Heart right ventricle (tissue), 16 donors: ENCODE results near the gene NPHP4. TPM values are rescaled to one million over a fixed set of nuclear protein-coding genes. Genes with fewer than 3 reads are reported as not detected.

ENCODE experiments used
- ATAC-seq, 8 donors: fragments of 200-7000 bp; cut with Tn5 transposase; one replicate each; pipeline ENCODE4 v1.9.1; 2020; ENCODE audit warnings: mild to moderate bottlenecking in 8 of 8, moderate library complexity in 8 of 8, moderate number of reproducible peaks in 1 of 8
- DNase-seq, 2 donors: peaks; one replicate each; pipeline ENCODE4 v3.0.0-alpha.2; 2020
- H3K27ac ChIP-seq, 10 donors: fragments of 200-600 bp; sonication (generic) in 2 of 10; one replicate each; pipeline versions ENCODE4 v1.5.0 to v1.8.0; 2020 to 2022; ENCODE audit warnings: mild to moderate bottlenecking in 3 of 10
- H3K27me3 ChIP-seq, 7 donors: fragments of 200-600 bp; one replicate each; pipeline ENCODE4 v1.8.0; 2021 to 2022; ENCODE audit warnings: mild to moderate bottlenecking in 2 of 7
- H3K36me3 ChIP-seq, 9 donors: fragments of 200-600 bp; sonication (generic) in 1 of 9; one replicate each; pipeline versions ENCODE4 v1.5.0 to v1.8.0; 2020 to 2022; ENCODE audit warnings: mild to moderate bottlenecking in 2 of 9
- H3K4me1 ChIP-seq, 9 donors: fragments of 200-600 bp; sonication (generic) in 1 of 9; one replicate each; pipeline versions ENCODE4 v1.5.0 to v1.8.0; 2020 to 2022; ENCODE audit warnings: mild to moderate bottlenecking in 4 of 9
- H3K4me3 ChIP-seq, 10 donors: fragments of 200-600 bp; sonication (generic) in 2 of 10; one replicate each; pipeline versions ENCODE4 v1.5.0 to v1.8.0; 2020 to 2022; ENCODE audit warnings: mild to moderate bottlenecking in 7 of 10, moderate library complexity in 2 of 10
- H3K9me3 ChIP-seq, 11 donors: fragments of 200-600 bp in 10 of 11; sonication (generic) in 2 of 11; one replicate each; pipeline versions ENCODE4 v1.5.0 to v1.8.0; 2013 to 2022; ENCODE audit warnings: mild to moderate bottlenecking in 2 of 11, control low read depth in 1 of 11, moderate library complexity in 1 of 11
- WGBS, 2 donors: extraction: QIAGEN DNeasy Blood & Tissue Kit; methylation state at CpG; one replicate each; pipeline ENCODE4 v1.1.7; 2013; ENCODE audit warnings: inconsistent platforms in 1 of 2; 5-methylcytosine and 5-hydroxymethylcytosine counted together
- intact Hi-C, 10 donors: fragments of 100-400 bp; cut with DNase I; formaldehyde crosslinking; loops; one replicate each; pipeline versions ENCODE4 v1.11.1 to v1.14.2; 2022
- polyA plus RNA-seq, 2 donors: library from polyadenylated mRNA; stranded (reverse); fragments of 200-250 nt; gene quantifications; one replicate each; pipeline ENCODE4 v1.2.3, GENCODE V29; 2013
- total RNA-seq, 10 donors: library from RNA; stranded (reverse); fragmentation: NEBNext Ultra II Directional in 3 of 10; extraction: Animal tissue kit (Norgen Biotek cat#: 25700) in 3 of 10; gene quantifications; one replicate each; pipeline versions ENCODE4 v1.2.1 to v1.2.4, GENCODE V29; 2021 to 2023
- TF ChIP-seq, protein P1 (sequence below), 9 donors: fragments of 200-600 bp; sonication (generic) in 2 of 9; IDR thresholded peaks; one replicate each; pipeline versions ENCODE4 v1.5.0 to v1.8.0; 2021 to 2022; ENCODE audit warnings: antibody characterized with exemption in 9 of 9, mild to moderate bottlenecking in 5 of 9, moderate library complexity in 1 of 9
- donor health status: Arrhythmogenic right ventricular cardiomyopathy.
- donor health status: ischemic (EF 13 %, LVEDD 7.1; RV severe dilation, severe dysfunction).
- donor health status: healthy with polysubstance abuse.
- donor health status: DM: no; HTN: yes; CAD: no.
- donor health status: DM: no; HTN: no; CAD: no.
- donor health status: ischemic (EF 25% LVEDD 6.9; RV normal size, moderate dysfunction).
- donor health status: ischemic (EF 25% LVEDD 5.7; RV mildly dilated, moderate dysfunction).
- donor health status: healthy.
- donor health status: DM: yes; HTN: yes; CAD: no.
- donor health status: Ischemic cardiomyopathy.
- donor health status: ischemic (EF 35%, LVEDD 5.7; RV mildly dilated, moderate dysfunction).
- donor health status: nonischemic (EF 11% LVEDD 7.7; RV severe dilation, severe dysfunction).
- donor health status: DM: yes; HTN: yes; CAD: no.
- donor health status: PGD.
- donor health status: ischemic (EF 29% LVEDD 5.4; RV normal size, mild dysfunction).
- donor health status: nonischemic (EF 23%, LVEDD 6.1; RV moderate dilation, normal function).

Gene NPHP4
- total and polyA plus RNA-seq, 12 donors: 2.4 to 5.7 (median 3.3) TPM

DNA sequence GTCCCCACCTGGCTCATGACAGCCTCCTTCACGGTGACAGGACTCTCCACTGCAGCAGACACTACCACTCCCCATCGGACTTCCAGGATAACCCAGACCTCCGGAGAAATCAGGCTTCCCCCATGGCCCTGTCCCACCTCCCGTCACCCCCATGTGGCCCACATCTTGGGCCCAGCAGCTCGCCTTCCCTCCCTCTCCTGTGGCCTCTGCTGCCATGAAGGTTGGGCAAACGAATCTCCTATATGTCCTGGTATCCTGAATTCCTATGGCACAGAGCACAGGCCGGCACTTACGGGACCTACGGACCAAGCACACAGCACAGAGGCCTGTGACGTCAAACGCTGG, 82.0 kb downstream of the NPHP4 start:
- intact Hi-C loops: loop anchor here in 2 of 10 donors (5.0 to 10.0 kb wide), 2 partner anchors 398 to 1255 kb away; partner anchors contain the start of gene AJAP1 (in 1 of the 2)
- no peak for ATAC-seq
- H3K36me3 ChIP-seq: peaks cover 0 to 29% (median 0%) of the 10 kb centered on the region in 9 donors
- TF ChIP-seq, protein P1, sequence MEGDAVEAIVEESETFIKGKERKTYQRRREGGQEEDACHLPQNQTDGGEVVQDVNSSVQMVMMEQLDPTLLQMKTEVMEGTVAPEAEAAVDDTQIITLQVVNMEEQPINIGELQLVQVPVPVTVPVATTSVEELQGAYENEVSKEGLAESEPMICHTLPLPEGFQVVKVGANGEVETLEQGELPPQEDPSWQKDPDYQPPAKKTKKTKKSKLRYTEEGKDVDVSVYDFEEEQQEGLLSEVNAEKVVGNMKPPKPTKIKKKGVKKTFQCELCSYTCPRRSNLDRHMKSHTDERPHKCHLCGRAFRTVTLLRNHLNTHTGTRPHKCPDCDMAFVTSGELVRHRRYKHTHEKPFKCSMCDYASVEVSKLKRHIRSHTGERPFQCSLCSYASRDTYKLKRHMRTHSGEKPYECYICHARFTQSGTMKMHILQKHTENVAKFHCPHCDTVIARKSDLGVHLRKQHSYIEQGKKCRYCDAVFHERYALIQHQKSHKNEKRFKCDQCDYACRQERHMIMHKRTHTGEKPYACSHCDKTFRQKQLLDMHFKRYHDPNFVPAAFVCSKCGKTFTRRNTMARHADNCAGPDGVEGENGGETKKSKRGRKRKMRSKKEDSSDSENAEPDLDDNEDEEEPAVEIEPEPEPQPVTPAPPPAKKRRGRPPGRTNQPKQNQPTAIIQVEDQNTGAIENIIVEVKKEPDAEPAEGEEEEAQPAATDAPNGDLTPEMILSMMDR (IDR thresholded peaks at IDR 0.05): no peak
- H3K4me3 ChIP-seq: no peak overlapping the region
- H3K9me3 ChIP-seq: no peaks in the 10 kb centered on the region
- DNase-seq: no peak
- WGBS, 2 donors: 94 to 95% methylated on average over 11 of the region's 11 CpGs
- H3K4me1 ChIP-seq: no peaks in the 10 kb centered on the region
- H3K27ac ChIP-seq: no peak overlapping the region
- H3K27me3 ChIP-seq: no peaks in the 10 kb centered on the region

DNA sequence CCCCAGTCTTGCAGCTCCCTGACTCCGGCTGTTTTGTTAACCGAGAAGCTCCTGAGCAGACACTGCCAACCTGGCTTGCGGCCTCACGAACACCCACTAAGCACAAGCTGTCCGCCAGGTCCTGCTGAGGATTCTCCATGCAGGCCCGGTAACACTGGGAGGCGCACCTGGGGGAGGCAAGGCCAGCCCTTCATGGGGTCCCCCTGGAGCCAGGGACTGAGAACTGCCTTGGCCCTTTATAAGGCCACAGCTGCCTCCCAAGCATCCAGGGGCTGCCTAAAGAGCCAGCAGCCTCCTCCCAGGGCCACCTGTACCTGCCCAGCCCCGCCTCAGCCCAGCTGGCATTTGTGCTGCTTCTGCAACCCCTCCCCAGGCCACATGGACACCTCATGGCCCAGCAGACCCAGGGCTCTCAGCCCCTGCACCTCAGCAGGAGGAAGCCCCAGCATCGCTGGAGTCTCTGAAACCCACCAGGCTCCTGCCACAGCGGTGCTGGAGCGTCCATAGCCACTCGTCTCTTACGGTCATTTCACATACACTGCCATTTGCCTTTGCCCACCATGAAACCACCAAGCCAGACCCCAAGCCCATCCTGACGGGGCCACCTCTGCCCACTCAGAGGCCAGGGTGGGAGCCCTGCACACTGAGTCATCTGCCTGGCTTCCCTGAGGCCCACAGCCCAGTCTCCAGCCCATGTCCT, 82.5 kb downstream of the NPHP4 start:
- intact Hi-C loops: loop anchor here in 2 of 10 donors (5.0 to 10.0 kb wide), 2 partner anchors 397 to 1255 kb away; partner anchors contain the start of gene AJAP1 (in 1 of the 2)
- Histone ChIP-seq H3K27me3 (no peaks in the 10 kb centered on the region), H3K9me3 (no peaks in the 10 kb centered on the region), H3K27ac (no peak overlapping the region), H3K4me3 (no peak overlapping the region), H3K4me1 (no peaks in the 10 kb centered on the region), H3K36me3 (peaks cover 0 to 34% (median 0%) of the 10 kb centered on the region in 9 donors)
- 98% methylated on average over 14 of the region's 14 CpGs for WGBS, 2 donors
- DNase-seq (no peak), ATAC-seq (no peak)
- TF ChIP-seq, protein P1 (IDR thresholded peaks at IDR 0.05): no peak

DNA sequence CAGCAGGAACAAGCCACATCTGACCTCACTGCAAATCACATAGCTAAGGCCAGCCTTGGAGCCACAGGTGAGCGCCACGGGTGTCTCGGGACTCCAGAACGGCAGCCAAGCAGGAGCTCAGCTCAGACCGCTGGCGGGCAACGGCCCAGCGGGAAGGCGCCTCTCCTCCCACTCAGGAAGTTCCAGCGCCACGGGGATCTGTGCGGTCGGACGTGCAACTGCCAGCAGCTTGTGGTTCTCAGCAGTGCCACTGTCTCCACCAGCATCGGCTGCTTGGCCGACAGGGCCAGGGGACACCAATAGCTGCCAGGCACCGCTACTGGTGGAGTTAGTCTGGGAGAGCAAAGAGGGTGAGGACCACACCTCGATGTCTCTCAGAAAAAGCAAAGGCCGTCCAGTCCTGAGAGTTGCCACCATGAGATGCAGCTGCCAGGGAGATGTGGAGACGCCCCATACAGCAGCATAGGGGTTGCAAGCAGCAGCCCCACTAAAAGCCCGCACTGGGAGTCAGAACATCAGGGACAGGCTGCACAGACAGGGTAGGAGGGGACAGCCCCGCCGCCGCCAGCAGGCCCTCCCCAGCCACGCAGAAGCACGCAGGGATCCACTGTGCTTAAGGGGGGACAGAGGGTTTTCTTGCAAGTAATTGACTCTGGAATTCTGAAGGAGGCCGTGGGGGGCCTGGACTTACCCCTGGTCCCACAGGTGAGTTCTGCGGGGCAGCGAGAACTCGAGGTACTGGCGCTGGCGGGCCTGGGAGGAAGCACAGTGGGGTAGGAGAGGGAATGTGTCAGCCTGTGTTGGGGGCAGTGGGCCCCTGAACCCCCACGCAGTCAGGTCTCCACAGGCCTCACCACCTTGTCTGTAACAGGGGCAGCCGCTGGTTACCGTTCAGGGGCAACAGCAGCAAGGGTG, 83.5 kb downstream of the NPHP4 start:
- no peak for ATAC-seq
- 96 to 97% methylated on average over 35 of the region's 35 CpGs for WGBS, 2 donors
- Histone ChIP-seq H3K27me3 (no peaks in the 10 kb centered on the region), H3K9me3 (no peaks in the 10 kb centered on the region), H3K4me1 (no peaks in the 10 kb centered on the region), H3K36me3 (peaks cover 0 to 44% (median 0%) of the 10 kb centered on the region in 9 donors), H3K4me3 (no peak overlapping the region), H3K27ac (no peak overlapping the region)
- intact Hi-C loops: no loop called here
- TF ChIP-seq, protein P1 (IDR thresholded peaks at IDR 0.05): no peak
- no peak for DNase-seq

DNA sequence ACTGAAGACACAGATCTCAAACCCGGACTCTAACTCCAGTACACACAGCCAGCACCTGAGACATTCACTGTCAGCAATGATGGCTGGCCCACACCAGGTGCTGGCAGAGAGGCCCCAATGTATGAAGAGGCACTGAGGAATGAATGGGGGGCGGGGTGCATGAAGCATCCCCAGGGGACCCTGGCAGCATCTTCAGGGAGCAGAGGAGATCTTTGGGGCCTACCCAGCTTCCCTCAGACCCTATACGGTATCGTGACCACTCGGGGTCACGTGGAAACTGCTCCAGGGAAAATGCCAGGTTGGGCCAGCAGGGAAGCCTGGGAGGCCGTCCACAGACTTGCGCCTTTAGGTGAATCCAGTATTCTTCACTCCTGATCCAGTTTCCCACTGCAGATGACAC, 84.3 kb downstream of the NPHP4 start:
- no peak for DNase-seq
- peaks cover 0 to 52% (median 0%) of the 10 kb centered on the region in 9 donors for H3K36me3 ChIP-seq
- WGBS, 2 donors: 97 to 98% methylated on average over 8 of the region's 8 CpGs

More for the DNA sequence above, 84.3 kb downstream of the NPHP4 start:
- Histone ChIP-seq H3K4me1 (no peaks in the 10 kb centered on the region), H3K27me3 (no peaks in the 10 kb centered on the region), H3K4me3 (no peak overlapping the region), H3K27ac (no peak overlapping the region), H3K9me3 (no peaks in the 10 kb centered on the region)
- TF ChIP-seq, protein P1 (IDR thresholded peaks at IDR 0.05): no peak
- intact Hi-C loops: no loop called here
- no peak for ATAC-seq
